ENCODE data around the gene GRID1.

GRID1 gene

DNA sequence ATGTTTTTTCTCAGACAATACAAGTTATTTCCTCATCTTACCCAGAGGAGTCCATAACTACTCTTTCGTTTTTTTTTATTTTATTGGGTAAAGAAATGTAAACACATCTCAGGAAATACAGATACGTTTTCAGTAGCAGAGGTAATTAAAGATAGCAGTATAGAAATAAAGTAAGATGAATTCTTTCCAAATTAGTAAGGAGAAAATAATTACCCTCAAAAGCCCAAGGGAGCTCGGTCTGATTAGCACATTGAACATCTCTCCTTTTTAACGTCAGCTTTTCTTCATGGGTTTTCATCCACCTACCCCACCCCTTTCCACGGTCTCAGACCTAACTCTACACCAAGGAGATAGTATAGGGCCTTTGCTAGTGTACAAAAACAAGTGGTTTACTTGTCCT, 294.2 kb downstream of the GRID1 start:
- Histone ChIP-seq H3K9ac (ENCODE audit: low read length) (no peak overlapping the region), H3K27me3 (replicated peaks; ENCODE audit: control insufficient read depth, insufficient read depth, low read length) (peaks cover 4% of the 10 kb centered on the region), H3K4me3 (ENCODE audit: low read length) (no peak overlapping the region), H3K36me3 (ENCODE audit: control insufficient read depth, insufficient read depth, low read length, severe bottlenecking) (no peaks in the 10 kb centered on the region), H3K9me3 (ENCODE audit: control insufficient read depth, low read length) (no peaks in the 10 kb centered on the region), H3K4me1 (ENCODE audit: control insufficient read depth, insufficient read depth, low read length) (no peaks in the 10 kb centered on the region)
- no peak for DNase-seq (ENCODE audit: low read depth)

- H3K4me1 ChIP-seq (ENCODE audit: control insufficient read depth, insufficient read depth, low read length) = no peaks in the 10 kb centered on the region
- no peaks in the 10 kb centered on the region for H3K36me3 ChIP-seq (ENCODE audit: control insufficient read depth, insufficient read depth, low read length, severe bottlenecking)
- H3K4me3 ChIP-seq (ENCODE audit: low read length) = no peak overlapping the region
- DNase-seq (ENCODE audit: low read depth) = no peak
- peaks cover 4% of the 10 kb centered on the region for H3K27me3 ChIP-seq (replicated peaks; ENCODE audit: control insufficient read depth, insufficient read depth, low read length)
- H3K9me3 ChIP-seq (ENCODE audit: control insufficient read depth, low read length) = no peaks in the 10 kb centered on the region
- no peak overlapping the region for H3K9ac ChIP-seq (ENCODE audit: low read length)
These were observed 294.8 kb downstream of the GRID1 start for GRCh38 chr10:86071758-86072157.

DNA sequence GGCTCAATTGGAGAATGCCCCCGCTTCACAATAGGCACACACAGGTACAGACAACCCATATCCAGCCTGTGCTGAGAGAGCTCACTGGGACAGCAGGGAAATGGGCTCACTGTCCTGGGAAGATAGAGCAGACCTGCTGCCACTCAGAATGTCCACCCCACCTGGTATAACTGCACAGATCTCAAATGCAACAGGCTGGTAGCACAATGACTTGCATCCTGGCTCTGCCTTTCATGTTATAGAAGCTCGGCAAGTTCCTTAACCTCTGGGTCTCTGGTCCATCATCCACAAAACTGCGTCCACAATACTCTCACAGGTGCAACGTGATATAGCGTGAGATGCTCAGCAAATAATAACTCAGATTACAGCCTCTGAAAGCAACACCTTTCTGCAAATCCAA, 295.4 kb downstream of the GRID1 start:
- Histone ChIP-seq H3K36me3 (ENCODE audit: control insufficient read depth, insufficient read depth, low read length, severe bottlenecking) (no peaks in the 10 kb centered on the region), H3K4me3 (ENCODE audit: low read length) (no peak overlapping the region), H3K4me1 (ENCODE audit: control insufficient read depth, insufficient read depth, low read length) (no peaks in the 10 kb centered on the region), H3K9ac (ENCODE audit: low read length) (no peak overlapping the region), H3K27me3 (replicated peaks; ENCODE audit: control insufficient read depth, insufficient read depth, low read length) (peaks cover 4% of the 10 kb centered on the region), H3K9me3 (ENCODE audit: control insufficient read depth, low read length) (no peaks in the 10 kb centered on the region)
- no peak for DNase-seq (ENCODE audit: low read depth)

DNA sequence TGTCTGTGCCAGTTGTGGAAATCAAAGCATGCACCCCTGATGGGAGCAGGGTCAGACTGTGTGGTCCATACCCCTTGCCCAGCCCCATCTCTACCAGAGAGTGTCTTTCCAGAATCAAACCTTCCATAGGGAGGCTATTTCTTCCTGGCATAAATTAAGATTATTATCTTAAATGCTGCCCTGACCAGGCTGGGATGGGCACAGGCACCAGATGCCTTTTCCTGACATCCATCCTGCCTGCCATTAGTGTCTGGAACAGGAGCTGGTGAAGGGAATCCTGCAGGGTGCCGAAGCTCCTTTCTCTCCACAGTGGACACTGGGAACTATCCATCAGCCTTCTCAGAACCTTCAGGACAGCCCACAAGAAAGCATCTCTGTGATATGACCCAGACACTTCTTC, 296.3 kb downstream of the GRID1 start:
- H3K36me3 ChIP-seq (ENCODE audit: control insufficient read depth, insufficient read depth, low read length, severe bottlenecking) = no peaks in the 10 kb centered on the region
- H3K9me3 ChIP-seq (ENCODE audit: control insufficient read depth, low read length) = no peaks in the 10 kb centered on the region
- H3K4me3 ChIP-seq (ENCODE audit: low read length) = no peak overlapping the region
- no peak overlapping the region for H3K9ac ChIP-seq (ENCODE audit: low read length)
- H3K4me1 ChIP-seq (ENCODE audit: control insufficient read depth, insufficient read depth, low read length) = no peaks in the 10 kb centered on the region
- DNase-seq (ENCODE audit: low read depth) = no peak
- peaks cover 4% of the 10 kb centered on the region for H3K27me3 ChIP-seq (replicated peaks; ENCODE audit: control insufficient read depth, insufficient read depth, low read length)

GRCh38 chr10:86068231-86069054, 298.2 kb downstream of the GRID1 start:
- no peaks in the 10 kb centered on the region for H3K9me3 ChIP-seq (ENCODE audit: control insufficient read depth, low read length)
- no peak overlapping the region for H3K9ac ChIP-seq (ENCODE audit: low read length)
- no peaks in the 10 kb centered on the region for H3K4me1 ChIP-seq (ENCODE audit: control insufficient read depth, insufficient read depth, low read length)
- H3K4me3 ChIP-seq (ENCODE audit: low read length) = no peak overlapping the region
- no peak for DNase-seq (ENCODE audit: low read depth)
- H3K36me3 ChIP-seq (ENCODE audit: control insufficient read depth, insufficient read depth, low read length, severe bottlenecking) = no peaks in the 10 kb centered on the region
- no peaks in the 10 kb centered on the region for H3K27me3 ChIP-seq (replicated peaks; ENCODE audit: control insufficient read depth, insufficient read depth, low read length)

DNA sequence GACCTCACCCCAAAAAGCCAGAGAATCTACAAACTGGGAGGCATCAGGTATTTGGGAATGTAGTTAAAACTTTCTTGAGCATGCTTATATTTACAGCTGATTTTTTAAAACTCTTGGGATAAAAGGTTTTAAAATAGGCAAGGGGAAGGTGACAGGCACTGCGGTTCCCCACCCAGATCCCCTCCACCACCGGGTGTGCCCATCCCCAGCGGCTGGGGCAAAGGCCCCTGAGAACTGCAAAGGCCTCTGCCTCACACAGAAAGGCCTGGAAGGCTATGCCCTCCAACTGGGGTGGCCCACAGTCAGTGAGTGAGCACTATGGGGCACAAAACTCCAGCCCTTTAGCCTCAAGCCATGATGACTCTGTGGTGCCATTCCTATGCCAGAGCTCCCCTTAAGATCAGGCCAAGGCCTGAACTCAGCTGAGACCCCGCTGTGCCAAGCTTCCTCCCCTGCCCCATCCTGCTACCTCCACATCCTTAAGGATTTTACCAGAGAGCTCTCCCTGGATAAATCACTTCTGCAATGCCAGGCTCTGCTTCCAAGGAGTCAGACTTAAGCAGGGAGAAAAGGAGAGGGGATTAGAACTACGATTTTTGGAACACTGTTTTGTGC, 299.1 kb downstream of the GRID1 start:
- no peaks in the 10 kb centered on the region for H3K36me3 ChIP-seq (ENCODE audit: control insufficient read depth, insufficient read depth, low read length, severe bottlenecking)
- H3K4me1 ChIP-seq (ENCODE audit: control insufficient read depth, insufficient read depth, low read length) = no peaks in the 10 kb centered on the region
- H3K27me3 ChIP-seq (replicated peaks; ENCODE audit: control insufficient read depth, insufficient read depth, low read length) = no peaks in the 10 kb centered on the region
- no peak overlapping the region for H3K4me3 ChIP-seq (ENCODE audit: low read length)
- H3K9ac ChIP-seq (ENCODE audit: low read length) = no peak overlapping the region
- H3K9me3 ChIP-seq (ENCODE audit: control insufficient read depth, low read length) = no peaks in the 10 kb centered on the region
- DNase-seq (ENCODE audit: low read depth) = no peak

DNA sequence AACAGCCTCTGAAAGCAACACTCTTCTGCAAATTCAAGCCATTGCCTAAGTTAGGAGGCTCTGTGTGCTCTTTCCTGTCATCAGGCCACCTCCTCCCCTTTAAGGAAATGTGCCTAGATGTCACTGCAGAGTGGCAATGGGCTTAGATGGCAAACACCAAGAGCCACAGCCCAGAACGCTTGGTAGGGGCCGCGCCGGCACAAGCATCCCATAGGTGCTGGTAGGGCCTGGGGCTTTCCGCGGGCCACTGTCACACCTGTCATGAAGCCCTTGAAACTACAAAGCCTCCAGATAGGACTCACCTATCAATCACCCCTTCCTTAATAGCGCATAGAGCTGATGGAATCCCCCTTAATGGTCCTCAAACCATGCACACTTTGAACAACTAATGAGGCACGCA, 299.9 kb downstream of the GRID1 start:
- Histone ChIP-seq H3K4me3 (ENCODE audit: low read length) (no peak overlapping the region), H3K36me3 (ENCODE audit: control insufficient read depth, insufficient read depth, low read length, severe bottlenecking) (no peaks in the 10 kb centered on the region), H3K4me1 (ENCODE audit: control insufficient read depth, insufficient read depth, low read length) (no peaks in the 10 kb centered on the region), H3K9ac (ENCODE audit: low read length) (no peak overlapping the region), H3K27me3 (replicated peaks; ENCODE audit: control insufficient read depth, insufficient read depth, low read length) (no peaks in the 10 kb centered on the region), H3K9me3 (ENCODE audit: control insufficient read depth, low read length) (no peaks in the 10 kb centered on the region)
- no peak for DNase-seq (ENCODE audit: low read depth)

GRCh38 chr10:86065711-86066251, 300.8 kb downstream of the GRID1 start:
- Histone ChIP-seq H3K4me3 (ENCODE audit: low read length) (no peak overlapping the region), H3K9ac (ENCODE audit: low read length) (no peak overlapping the region), H3K27me3 (replicated peaks; ENCODE audit: control insufficient read depth, insufficient read depth, low read length) (no peaks in the 10 kb centered on the region), H3K36me3 (ENCODE audit: control insufficient read depth, insufficient read depth, low read length, severe bottlenecking) (no peaks in the 10 kb centered on the region), H3K4me1 (ENCODE audit: control insufficient read depth, insufficient read depth, low read length) (no peaks in the 10 kb centered on the region), H3K9me3 (ENCODE audit: control insufficient read depth, low read length) (no peaks in the 10 kb centered on the region)
- DNase-seq (ENCODE audit: low read depth) = no peak

DNA sequence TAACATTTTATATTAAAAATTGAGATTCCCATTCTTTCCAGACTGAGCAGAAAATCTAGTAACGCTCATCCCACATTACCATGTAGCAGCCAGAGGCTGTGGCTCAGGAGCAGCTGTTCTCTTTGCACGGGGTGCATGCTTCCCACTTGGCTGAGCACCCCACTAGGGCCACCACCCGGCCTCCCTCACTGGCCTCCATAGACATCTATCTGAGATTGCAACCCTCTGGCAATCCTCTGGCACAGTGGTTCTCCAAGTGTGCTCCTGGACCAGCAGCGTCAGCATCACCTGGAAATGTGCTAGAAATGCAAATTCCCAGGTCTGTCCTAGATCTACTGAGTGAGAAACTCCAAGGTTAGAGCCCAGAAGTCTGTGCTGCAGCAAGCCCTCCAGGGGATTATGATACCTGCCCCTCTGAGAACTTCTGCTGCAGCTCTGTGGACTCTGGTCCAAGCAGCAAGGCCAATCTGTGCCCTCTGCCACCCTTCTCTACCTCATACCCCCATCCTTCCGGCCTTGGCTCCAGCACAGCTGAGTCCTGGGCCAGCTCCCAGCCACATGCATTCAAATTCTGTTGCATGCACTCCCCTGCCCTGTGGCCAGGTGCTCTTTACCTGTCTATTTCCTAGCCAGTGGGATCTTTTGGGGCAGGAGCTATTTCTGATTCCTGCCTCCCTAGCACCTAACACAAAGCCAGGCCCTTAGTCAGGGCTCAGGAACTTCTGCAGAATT, 301.5 kb downstream of the GRID1 start:
- DNase-seq (ENCODE audit: low read depth) = no peak
- H3K4me1 ChIP-seq (ENCODE audit: control insufficient read depth, insufficient read depth, low read length) = no peaks in the 10 kb centered on the region
- no peak overlapping the region for H3K9ac ChIP-seq (ENCODE audit: low read length)
- H3K4me3 ChIP-seq (ENCODE audit: low read length) = no peak overlapping the region
- H3K9me3 ChIP-seq (ENCODE audit: control insufficient read depth, low read length) = no peaks in the 10 kb centered on the region
- H3K27me3 ChIP-seq (replicated peaks; ENCODE audit: control insufficient read depth, insufficient read depth, low read length) = no peaks in the 10 kb centered on the region
- no peaks in the 10 kb centered on the region for H3K36me3 ChIP-seq (ENCODE audit: control insufficient read depth, insufficient read depth, low read length, severe bottlenecking)

- no peak overlapping the region for H3K9ac ChIP-seq (ENCODE audit: low read length)
- no peaks in the 10 kb centered on the region for H3K36me3 ChIP-seq (ENCODE audit: control insufficient read depth, insufficient read depth, low read length, severe bottlenecking)
- H3K27me3 ChIP-seq (replicated peaks; ENCODE audit: control insufficient read depth, insufficient read depth, low read length) = no peaks in the 10 kb centered on the region
- H3K9me3 ChIP-seq (ENCODE audit: control insufficient read depth, low read length) = no peaks in the 10 kb centered on the region
- H3K4me3 ChIP-seq (ENCODE audit: low read length) = no peak overlapping the region
- DNase-seq (ENCODE audit: low read depth) = no peak
- no peaks in the 10 kb centered on the region for H3K4me1 ChIP-seq (ENCODE audit: control insufficient read depth, insufficient read depth, low read length)
These were observed 302.4 kb downstream of the GRID1 start for GRCh38 chr10:86064219-86064618.

GRCh38 chr10:86063341-86063740, 303.3 kb downstream of the GRID1 start:
- no peak for DNase-seq (ENCODE audit: low read depth)
- H3K9me3 ChIP-seq (ENCODE audit: control insufficient read depth, low read length) = no peaks in the 10 kb centered on the region
- no peaks in the 10 kb centered on the region for H3K27me3 ChIP-seq (replicated peaks; ENCODE audit: control insufficient read depth, insufficient read depth, low read length)
- H3K36me3 ChIP-seq (ENCODE audit: control insufficient read depth, insufficient read depth, low read length, severe bottlenecking) = no peaks in the 10 kb centered on the region
- H3K4me1 ChIP-seq (ENCODE audit: control insufficient read depth, insufficient read depth, low read length) = no peaks in the 10 kb centered on the region
- no peak overlapping the region for H3K9ac ChIP-seq (ENCODE audit: low read length)
- H3K4me3 ChIP-seq (ENCODE audit: low read length) = no peak overlapping the region
